ENCODE results near the gene VWA8. TPM values are rescaled to one million over a fixed set of nuclear protein-coding genes. Genes with fewer than 3 reads are reported as not detected.

Gene VWA8
- total and polyA plus RNA-seq, 2 of the 8 experiments (the other 6 are each of a cell fraction or from before 2014, with no cell fraction given), result 5.9 to 19.6 TPM

GRCh38 chr13:41809962-41810361 is 150.9 kb downstream of the VWA8 start:
- no peak overlapping the region for H3K56ac ChIP-seq (replicated peaks; ENCODE audit: insufficient read length, low read depth, low read length)
- no peak overlapping the region for H2AK5ac ChIP-seq (ENCODE audit: low read depth, low read length)
- peaks cover 0 to 6% (median 0%) of the 10 kb centered on the region in 4 experiments; a peak in 1 of 8 replicates for H3K36me3 ChIP-seq (ENCODE audit: control insufficient read depth in 2 of 4, insufficient read depth in 4 of 4, low read length in 3 of 4)
- ChIA-PET CTCF (ENCODE audit: partially characterized antibody) (no interaction called here), POLR2A (ENCODE audit: partially characterized antibody) (no interaction called here)
- H2BK120ac ChIP-seq (replicated peaks; ENCODE audit: low read depth, low read length), result no peak overlapping the region
- no peak overlapping the region for H2BK15ac ChIP-seq (ENCODE audit: low read length)
- H2BK20ac ChIP-seq (ENCODE audit: low read length), result no peak overlapping the region
- 90% methylated on average over 1 of the region's 1 CpG; no CpG with 5 or more reads in 1 of the 2 experiments for WGBS, 2 experiments (ENCODE audit: extremely low coverage in 1 of 2, insufficient coverage in 1 of 2, insufficient read length in 1 of 2, insufficient replicate concordance in 2 of 2, low coverage in 1 of 2, low lambda C conversion rate in 2 of 2, missing lambda C conversion rate in 1 of 2)
- no peak overlapping the region for H2BK12ac ChIP-seq (ENCODE audit: low read depth, low read length)
- no peak overlapping the region for H2BK5ac ChIP-seq (ENCODE audit: low read depth, low read length)
- no peak for DNase-seq (ENCODE audit: low read depth in 1 of 2, low spot score in 2 of 2)
- H3K23ac ChIP-seq (ENCODE audit: insufficient read length), result no peak overlapping the region
- FAIRE-seq, result no peak
- H3K27ac ChIP-seq (ENCODE audit: low read depth, low read length), result no peak overlapping the region
- no peaks in the 10 kb centered on the region for H4K20me1 ChIP-seq (replicated peaks in 1 of 2; ENCODE audit: control insufficient read depth in 1 of 2, insufficient read depth in 2 of 2, low read length in 2 of 2)
- H3K79me2 ChIP-seq (ENCODE audit: control insufficient read depth in 1 of 2, insufficient read depth in 2 of 2, low read length in 2 of 2), result no peaks in the 10 kb centered on the region
- H3K4ac ChIP-seq (replicated peaks; ENCODE audit: insufficient read length, low read depth, low read length), result no peak overlapping the region
- no peak overlapping the region for H3K9ac ChIP-seq (replicated peaks in 1 of 4; ENCODE audit: extremely low read depth in 1 of 4, low read depth in 3 of 4, low read length in 3 of 4)
- no peaks in the 10 kb centered on the region for H3K27me3 ChIP-seq (replicated peaks in 1 of 4; ENCODE audit: control insufficient read depth in 3 of 4, extremely low read depth in 1 of 4, insufficient read depth in 3 of 4, low read length in 3 of 4)
- H3K9me3 ChIP-seq (ENCODE audit: insufficient read depth in 2 of 2, low read depth in 1 of 2, low read length in 1 of 2), result no peaks in the 10 kb centered on the region
- H4K8ac ChIP-seq (ENCODE audit: extremely low read depth, insufficient read depth, low read length), result no peak overlapping the region
- H3K23me2 ChIP-seq (ENCODE audit: low read depth, low read length), result no peaks in the 10 kb centered on the region
- H3K18ac ChIP-seq (ENCODE audit: extremely low read depth, low read length), result no peak overlapping the region
- H3K14ac ChIP-seq (ENCODE audit: insufficient read length), result no peak overlapping the region
- no peak overlapping the region for H4K5ac ChIP-seq (ENCODE audit: insufficient read length, low read depth, low read length)
- no peak overlapping the region for H3K4me2 ChIP-seq (ENCODE audit: insufficient read depth in 1 of 2, low read depth in 2 of 2, low read length in 2 of 2)
- H4K91ac ChIP-seq (replicated peaks; ENCODE audit: insufficient read length, low read length), result no peak overlapping the region
- H3K4me3 ChIP-seq (ENCODE audit: extremely low read depth in 1 of 4, insufficient read depth in 2 of 4, low read depth in 3 of 4, low read length in 4 of 4), result no peak overlapping the region
- no peaks in the 10 kb centered on the region for H3K4me1 ChIP-seq (replicated peaks in 1 of 4; ENCODE audit: control insufficient read depth in 3 of 4, insufficient read depth in 4 of 4, low read length in 3 of 4)
- no peak overlapping the region for H2AFZ ChIP-seq (ENCODE audit: low read length)
- H3K79me1 ChIP-seq (ENCODE audit: low read depth, low read length), result no peaks in the 10 kb centered on the region
- TF ChIP-seq RFX5 (IDR thresholded peaks at IDR 0.05; ENCODE audit: borderline replicate concordance, low read depth, low read length) (no peak), SIN3A (conservative IDR thresholded peaks at IDR 0.05 in 1 of 2, IDR thresholded peaks at IDR 0.05 in 1 of 2; ENCODE audit: low read depth in 1 of 2, low read length in 2 of 2) (no peak), ATF2 (IDR thresholded peaks at IDR 0.05; ENCODE audit: low read length) (no peak), SUZ12 (IDR thresholded peaks at IDR 0.05; ENCODE audit: low read length) (no peak), EZH2 (IDR thresholded peaks at IDR 0.05; ENCODE audit: low read depth, low read length, severe bottlenecking) (no peak), FOSL1 (IDR thresholded peaks at IDR 0.05; ENCODE audit: insufficient read depth, low read depth, low read length) (no peak), TAF7 (optimal IDR thresholded peaks at IDR 0.05; ENCODE audit: borderline replicate concordance, low read depth, low read length) (no peak), RBBP5 (IDR thresholded peaks at IDR 0.05; ENCODE audit: borderline replicate concordance, low read depth, low read length) (no peak), HDAC2 (IDR thresholded peaks at IDR 0.05; ENCODE audit: borderline replicate concordance in 1 of 2, low read depth in 2 of 2, low read length in 2 of 2) (no peak), E2F6 (IDR thresholded peaks at IDR 0.05) (no peak), TEAD4 (IDR thresholded peaks at IDR 0.05; ENCODE audit: low read depth, low read length) (no peak)
